HG02943 (cell line): ENCODE measurements around the gene PERM1.
"Not testable (repeated sequence)": the region's sequence is repeated elsewhere in the genome, so short reads cannot be mapped to it uniquely, and the experiment has no call there.

Source experiments
- ATAC-seq: cut with Tn5 transposase; IDR thresholded peaks from one replicate; pipeline ENCODE4 v1.9.1; 2021; ENCODE audit warnings: mild to moderate bottlenecking, low read depth, moderate library complexity; ENCODE audit not compliant: unreplicated experiment

Gene PERM1, protein sequence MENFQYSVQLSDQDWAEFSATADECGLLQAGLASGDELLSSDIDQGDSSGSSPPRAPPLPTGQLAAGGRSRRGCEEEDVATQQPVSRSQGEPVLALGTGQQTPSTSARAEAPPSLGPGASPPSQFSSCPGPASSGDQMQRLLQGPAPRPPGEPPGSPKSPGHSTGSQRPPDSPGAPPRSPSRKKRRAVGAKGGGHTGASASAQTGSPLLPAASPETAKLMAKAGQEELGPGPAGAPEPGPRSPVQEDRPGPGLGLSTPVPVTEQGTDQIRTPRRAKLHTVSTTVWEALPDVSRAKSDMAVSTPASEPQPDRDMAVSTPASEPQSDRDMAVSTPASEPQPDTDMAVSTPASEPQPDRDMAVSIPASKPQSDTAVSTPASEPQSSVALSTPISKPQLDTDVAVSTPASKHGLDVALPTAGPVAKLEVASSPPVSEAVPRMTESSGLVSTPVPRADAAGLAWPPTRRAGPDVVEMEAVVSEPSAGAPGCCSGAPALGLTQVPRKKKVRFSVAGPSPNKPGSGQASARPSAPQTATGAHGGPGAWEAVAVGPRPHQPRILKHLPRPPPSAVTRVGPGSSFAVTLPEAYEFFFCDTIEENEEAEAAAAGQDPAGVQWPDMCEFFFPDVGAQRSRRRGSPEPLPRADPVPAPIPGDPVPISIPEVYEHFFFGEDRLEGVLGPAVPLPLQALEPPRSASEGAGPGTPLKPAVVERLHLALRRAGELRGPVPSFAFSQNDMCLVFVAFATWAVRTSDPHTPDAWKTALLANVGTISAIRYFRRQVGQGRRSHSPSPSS

DNA sequence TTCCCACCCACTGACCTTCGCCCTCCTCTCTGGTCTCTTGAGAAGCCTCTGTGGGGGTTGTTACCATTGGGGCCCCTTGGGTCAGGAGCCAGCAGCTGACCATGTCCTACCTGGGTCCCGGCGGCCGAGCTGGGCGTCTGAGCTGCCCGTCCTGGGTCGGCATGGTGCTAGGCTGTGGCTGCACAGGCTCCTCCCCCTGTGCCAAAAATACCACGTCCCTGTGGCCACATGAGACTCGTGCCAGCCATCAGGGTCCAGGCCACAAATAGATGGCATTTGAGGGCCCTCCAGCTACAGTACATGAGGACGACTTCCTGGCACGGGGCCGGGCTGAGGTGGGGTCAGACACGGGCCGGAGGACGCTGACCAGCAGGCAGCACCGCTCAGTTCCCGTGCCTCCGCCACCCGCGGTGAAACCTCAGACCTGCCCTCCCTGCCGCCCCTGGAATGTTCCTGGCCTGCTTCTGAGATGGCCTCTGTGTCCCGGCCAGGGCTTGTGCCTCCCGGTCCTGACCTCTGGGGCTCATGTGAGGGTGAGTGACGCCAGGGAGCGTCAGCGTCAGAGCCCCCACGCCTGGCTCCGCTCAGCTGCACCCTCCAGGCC lies at the start of gene PERM1:
PERM1 (minus strand) TSS at position 139 of the 604 bp plus-strand sequence. CDS start 1,064 bp downstream, outside the sequence.
- ATAC-seq: no peak

DNA sequence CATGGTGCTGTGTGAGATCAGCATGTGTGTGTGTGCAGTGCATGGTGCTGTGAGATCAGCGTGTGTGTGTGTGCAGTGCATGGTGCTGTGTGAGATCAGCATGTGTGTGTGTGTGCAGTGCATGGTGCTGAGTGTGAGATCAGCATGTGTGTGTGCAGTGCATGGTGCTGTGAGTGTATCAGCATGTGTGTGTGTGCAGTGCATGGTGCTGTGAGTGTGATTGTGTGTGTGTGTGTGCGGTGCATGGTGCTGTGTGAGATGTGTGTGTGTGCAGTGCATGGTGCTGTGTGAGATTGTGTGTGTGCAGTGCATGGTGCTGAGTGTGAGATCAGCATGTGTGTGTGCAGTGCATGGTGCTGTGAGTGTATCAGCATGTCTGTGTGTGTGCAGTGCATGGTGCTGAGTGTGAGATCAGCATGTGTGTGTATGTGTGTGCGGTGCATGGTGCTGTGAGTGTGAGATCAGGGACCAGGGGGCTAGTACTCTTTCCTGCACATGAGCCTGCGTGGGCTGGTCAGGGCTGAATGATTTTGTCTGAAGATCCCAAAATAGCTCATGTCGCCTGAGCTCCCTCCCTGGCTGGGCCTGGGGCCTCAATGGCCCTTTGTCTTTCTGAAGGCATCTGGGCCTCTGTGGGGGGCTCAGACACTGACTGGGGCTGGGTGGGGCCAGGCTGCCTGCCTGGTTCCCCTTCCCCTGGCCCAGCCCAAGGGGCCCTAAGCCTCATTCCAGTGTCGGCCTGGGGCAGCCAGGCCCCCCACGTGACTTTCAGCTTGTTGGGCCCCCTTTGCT lies 49.2 kb upstream of the PERM1 start:
- ATAC-seq: not testable (repeated sequence)

DNA sequence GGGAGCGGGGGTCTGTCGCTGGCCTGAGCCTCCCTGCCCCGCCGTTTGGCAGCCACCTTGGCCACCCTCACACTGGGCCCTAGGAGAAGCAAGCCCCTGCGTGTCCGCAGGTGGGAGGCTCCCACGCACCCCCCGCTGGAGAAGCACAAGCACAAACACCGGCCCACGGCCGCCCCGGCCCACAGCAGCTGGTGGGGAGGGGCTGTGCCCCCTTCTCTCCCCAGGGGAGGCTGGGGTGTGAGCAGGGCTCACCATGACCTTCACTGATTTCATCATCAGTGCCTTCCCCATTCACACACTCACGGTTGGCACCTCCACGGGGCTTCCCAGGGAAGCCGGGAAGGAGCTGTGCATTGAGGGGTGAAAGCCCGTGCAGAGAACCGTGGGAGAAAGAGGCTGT lies 45.9 kb upstream of the PERM1 start:
- ATAC-seq: no peak

DNA sequence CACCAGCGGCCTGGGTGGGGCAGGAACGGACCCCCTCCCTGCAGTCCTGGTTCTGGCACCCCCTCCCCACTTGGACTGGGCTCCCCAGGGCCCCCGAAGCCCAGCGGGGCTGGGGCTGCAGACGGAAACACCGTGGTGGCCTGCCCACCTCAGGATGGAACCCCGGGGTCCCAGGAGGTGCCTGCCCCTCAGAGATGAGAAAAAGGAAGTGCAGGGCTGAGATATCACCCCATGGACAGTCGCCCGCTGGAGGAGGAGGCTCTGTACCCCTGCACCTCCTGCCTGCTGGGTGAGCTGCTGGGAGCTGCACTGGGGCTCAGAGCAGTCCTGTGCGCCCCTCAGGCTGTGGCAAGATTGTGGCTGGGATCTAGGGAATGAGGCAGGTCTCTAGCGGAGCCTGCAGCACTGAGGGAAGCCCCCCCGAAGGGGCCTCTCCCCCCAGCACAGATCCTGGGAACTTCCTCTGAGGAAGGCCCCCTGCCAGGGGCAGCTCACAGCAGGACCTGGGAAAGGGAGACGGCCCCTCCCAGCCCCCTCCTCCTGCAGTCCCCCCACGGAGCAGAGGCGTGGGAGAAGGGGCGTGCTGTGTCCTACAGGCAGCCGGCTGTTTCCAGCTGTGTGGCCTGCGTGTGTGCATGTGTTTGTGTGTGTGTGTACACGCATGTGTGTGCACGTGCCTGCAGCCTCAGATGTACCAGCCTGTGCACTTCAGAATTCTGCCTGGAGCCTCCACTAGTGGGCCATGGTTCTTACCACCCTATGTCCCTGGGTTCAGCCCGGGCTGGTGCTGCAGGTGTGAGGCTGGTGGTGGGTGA lies 44.9 kb upstream of the PERM1 start:
- no peak for ATAC-seq

DNA sequence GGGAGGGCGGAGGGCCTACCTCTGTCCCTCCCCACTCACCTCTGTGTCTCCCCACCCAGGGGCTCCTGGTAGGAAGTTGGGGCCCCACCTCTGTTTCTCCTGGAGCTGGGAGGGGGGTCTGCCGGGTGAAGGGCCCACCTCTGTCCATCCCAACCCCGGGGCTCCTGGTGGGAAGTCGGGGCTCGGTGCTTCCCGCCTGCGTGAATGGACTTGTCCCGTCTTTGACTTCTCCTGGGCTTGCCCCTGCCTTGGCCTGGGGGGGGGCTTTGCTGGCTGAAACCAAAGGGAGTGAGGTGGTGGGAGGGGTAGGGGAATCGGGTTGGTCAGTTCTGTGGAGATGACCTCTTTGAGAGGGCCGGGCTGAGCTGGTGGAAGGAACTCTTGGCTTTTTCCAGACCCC lies 43.8 kb upstream of the PERM1 start:
- no peak for ATAC-seq

DNA sequence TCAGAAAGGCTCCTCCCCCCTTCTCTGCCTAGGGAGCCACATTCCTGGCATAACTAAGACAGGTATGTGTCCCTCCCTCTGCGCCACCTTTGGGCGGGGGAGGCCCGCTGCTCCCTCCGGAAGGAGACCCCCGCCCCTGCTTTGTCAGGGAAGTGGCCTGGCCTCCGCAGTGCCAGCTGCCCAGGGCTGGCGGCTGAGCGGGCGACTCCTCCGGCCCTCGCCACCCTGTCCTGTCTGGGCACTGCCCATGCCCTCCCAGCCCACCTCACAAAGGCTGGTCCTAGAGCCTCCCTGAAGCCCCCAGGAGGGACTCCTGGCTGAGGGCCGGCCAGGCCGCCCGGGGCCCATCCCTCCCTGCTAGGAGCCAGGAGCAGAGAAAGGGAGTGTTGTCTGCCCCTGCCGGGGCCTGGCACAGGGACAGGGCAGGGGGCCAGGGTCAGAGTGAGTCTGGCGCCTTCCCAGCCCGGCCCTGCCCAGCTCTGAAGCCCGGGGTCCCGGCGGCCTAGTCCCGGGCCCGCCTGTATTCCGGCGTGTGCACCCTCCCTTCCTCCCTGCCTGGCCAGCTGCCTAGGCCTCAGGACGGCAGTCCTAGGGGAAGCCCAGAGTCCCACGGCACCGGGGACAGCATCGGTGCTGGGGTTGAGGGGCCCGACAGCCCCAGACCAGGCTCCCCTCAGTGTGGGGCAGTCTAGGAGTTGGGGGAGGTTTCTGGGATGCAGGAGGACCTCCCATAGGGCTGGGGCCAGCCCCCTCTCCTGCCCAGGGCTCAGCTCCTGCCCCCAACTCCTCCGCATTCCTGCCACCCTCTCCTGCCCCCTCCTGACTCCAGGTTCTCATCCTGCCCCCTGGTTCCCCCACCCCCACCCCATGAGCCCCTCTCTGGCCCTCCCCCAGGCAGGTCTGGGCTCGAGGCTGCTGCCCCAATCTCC lies 43.1 kb upstream of the PERM1 start:
- ATAC-seq: no peak

DNA sequence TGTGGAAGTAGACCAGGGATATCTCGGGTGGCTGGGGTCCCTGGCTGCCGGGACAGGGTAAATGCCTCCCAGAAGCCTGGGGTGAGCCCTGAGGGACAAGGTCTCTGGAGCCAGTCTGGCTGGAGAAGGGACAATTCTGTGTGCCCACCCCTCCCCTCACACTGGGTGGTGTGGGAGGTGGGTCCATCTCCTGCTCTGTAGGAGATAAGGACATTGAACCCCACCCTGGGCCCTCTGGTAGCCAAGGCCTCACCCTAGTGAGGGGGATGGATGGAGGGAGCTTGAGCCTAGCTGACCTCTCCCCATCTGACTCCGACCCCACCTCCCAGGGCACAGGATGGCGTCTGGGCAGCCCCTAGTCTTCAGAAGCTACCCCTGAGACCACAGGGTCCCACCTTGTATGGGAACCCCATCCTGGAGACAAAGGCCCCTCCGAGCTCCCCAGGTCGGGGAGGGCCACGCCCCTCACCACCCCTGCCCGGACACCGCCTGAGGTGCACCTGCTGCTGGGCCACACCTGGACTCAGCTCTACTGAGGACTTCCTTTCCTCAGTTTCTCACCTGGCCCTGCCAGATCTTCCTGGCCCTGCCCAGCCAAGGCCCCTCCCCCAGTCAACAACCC lies 42.4 kb upstream of the PERM1 start:
- no peak for ATAC-seq

DNA sequence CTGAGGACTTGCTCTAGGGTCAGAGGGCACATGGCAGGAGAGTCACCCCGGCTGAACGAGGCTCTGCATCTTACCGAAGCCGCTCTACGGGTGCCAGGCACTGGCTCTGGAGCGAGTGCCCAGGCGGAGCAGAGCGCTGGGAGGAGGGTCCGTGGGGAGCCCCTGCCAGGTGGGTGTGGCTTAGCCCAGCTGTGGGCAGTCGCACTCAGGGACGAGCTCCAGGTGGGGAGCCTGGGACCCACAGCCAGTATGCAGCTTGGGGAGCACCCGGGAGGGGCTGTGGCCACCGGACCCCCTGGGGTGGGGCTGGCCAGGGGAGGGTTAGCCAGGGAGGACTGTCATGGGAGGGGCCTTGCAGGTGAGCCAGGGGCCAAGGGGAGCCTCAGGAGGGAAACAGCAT lies 41.8 kb upstream of the PERM1 start:
- no peak for ATAC-seq

DNA sequence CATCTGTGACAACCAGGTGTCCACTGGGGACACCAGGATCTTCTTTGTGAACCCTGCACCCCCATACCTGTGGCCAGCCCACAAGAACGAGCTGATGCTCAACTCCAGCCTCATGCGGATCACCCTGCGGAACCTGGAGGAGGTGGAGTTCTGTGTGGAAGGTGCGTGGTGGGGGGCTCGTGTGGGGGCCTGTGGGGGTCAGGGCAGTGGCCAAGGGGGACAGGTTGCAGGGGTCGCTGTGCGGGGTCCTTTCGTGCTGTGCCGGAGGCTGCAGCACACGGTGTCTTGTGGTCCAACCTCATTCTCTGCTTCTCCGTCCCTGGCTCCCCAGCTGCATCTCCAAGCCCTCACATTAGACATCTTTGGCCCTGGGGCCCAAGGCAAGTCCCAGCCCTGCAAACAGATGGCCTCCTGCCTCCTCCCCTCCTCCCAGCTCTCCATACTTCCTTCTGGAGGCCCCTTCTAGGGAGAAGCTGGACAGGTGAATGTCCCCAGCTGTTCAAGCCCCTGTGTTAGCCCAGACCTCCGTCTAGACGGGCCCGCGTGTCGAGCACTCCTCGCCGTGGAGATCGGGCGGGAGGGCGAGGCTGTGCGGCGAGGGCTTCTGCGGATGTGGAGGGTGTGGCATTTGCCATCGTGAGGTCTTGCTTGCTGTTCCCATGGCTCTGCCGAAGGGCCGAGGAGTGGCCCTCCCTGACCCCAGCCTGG lies 40.6 kb upstream of the PERM1 start:
- no peak for ATAC-seq

DNA sequence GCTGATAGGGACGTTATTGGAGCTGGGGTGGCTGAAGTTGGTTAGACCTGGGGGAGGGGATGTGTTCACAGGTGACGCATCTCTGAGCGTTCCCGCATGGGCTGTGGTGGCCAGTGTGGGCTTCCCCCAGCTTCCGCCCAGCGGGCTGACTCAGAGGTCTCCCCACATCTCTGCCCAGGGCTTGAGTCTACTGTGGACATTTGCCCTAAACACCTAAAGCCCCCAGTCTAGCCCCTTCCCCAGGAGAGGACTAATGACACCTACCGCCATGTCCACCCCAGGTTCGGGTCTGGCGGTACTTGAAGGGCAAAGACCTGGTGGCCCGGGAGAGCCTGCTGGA lies 40.0 kb upstream of the PERM1 start:
- no peak for ATAC-seq

DNA sequence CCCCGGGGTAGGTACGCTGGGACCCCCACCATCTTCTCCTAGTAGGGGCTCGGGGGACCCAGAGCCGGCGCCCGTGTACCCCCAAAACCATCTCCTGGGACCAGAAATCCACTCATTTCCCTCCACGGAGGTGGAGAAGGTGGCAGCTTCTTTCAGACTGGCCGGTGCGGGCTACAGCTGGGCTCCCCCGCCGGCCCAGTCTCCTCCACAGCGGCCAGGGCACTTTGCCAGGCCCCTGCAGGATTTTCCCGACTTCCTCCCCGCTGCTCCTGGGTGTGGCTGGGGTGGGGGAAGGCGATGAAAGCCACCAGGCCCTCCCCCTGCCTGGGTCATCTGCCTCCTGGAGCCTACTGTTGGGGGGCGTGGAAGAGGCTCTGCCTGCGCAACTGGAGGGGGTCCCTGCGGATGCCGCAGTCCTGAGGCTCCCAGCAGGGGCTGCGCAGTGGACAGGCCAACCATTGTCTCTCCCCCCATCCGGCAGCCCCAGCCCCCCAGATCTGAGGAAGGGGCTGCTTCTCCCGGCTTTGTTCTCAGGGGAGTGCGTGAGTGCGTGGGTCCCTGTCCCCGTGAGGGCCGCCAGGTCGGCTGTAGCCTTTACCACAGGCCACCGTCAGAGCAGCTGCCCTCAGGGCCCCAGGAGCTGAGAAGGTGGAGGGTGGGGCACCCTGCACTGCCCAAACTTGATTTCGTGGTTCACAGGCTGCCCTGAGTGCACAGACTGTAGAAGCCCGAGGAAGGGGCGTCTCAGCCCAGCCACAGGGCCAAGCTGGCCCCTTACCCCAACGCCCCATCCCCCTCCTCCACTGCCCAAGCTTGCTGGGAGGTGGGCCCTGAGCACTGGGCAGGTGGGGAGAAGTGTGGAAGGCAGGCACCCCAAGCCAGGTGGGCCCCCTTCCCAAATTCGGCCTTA lies 39.4 kb upstream of the PERM1 start:
- ATAC-seq: no peak

DNA sequence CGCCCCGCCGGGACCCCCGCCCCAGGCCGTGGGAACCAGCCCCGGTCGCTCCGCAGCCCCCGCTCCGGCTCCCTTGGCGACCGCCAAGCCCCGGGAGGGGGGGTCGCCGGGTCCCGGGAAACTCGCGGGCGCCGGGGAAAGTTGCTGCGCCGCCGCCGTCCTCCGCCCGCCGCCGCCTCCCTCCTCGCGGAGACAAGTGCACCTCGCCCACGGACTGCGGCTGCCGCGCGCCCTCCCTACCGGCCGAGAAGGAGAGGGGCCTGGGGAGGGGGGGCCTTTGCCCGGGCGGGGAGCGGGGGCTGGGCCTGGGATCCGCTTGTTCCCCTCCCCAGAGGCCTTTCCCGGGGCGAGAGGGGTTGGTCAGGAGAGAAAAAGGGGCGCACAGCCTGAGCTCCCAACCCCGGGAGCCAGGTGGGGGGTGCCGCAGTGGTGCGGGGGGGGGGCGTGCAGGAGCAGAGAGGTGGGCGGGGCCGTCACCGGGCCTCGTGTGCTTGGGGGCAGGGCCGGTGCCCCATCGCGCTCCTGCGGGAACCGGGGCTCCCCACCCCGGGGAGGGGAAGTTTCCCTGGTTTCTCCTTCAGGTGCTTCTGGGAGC lies 38.6 kb upstream of the PERM1 start:
- ATAC-seq: peak; percentile 13

DNA sequence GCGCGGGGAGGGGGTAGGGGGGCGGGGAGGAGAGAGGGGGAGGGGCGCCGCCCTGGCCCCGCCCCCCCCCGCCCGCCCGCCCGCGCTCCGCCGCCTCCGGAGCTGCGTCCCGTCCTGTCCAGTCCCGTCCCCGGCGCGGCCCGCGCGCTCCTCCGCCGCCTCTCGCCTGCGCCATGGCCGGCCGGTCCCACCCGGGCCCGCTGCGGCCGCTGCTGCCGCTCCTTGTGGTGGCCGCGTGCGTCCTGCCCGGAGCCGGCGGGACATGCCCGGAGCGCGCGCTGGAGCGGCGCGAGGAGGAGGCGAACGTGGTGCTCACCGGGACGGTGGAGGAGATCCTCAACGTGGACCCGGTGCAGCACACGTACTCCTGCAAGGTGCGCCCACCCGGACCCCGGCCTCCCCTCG lies 38.1 kb upstream of the PERM1 start, which contains the start of gene AGRN:
AGRN (plus strand) TSS at position 121 of the 405 bp plus-strand sequence; CDS start at position 174, 53 bp downstream.
- peak; percentile 31 for ATAC-seq

DNA sequence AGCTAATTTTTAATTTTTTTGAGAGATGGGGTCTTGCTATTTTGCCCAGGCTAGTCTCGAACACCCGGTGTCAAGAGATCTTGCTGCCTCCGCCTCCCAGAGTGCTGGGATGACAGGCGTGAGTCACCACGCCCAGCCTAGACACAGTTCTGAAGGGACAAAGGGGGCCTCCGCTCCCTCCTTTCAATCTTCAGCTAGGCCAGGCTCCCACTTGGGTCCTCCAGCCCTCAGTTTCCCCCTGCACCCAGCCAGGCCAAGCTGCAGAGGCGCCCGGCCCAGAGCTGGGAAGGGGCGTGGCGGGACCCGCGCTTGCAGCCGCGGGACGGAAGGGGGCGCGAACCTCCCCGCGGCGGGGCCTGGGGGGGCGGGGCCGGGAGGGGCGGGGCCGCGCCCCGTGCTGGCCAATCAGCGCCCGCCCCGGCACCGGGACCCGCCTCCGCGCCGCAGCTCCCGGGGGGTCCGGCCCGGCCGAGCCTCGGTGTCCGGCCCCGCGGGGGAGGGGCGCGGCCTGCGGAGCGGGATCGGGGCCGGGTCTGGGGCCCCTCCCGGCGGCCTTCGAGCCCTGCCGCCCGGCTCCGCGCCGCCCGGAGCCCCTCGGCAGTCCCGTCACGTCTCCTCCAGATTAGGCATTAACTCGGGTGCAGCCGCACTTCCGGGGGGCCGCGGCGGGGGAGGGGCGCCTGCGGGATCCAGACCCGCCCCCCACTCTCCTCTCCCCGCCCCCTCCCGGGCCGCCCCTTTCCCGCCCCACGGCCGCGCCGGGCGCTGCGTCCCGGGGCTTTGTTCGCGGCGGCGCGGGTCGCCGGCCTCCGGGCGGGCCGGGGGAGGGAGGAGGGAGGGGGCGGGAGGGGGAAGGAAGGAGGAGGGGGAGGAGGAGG lies 37.5 kb upstream of the PERM1 start:
- ATAC-seq: peak; percentile 50

DNA sequence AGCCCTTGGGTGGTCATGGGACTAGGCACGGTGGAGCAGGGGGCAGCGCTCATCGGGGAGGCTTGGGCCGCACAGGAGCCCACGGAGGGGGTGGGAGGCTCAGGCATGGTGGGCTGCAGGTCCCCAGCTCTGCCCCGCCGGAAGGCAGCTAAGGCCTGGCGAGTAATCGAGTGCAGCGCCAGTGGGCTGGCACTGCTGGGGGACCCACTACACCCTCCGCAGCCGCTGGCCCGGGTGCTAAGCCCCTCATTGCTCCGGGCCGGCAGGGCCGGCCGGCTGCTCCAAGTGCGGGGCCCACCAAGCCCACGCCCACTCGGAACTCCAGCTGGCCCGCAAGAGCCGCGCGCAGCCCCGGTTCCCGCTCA lies 36.4 kb upstream of the PERM1 start:
- not testable (repeated sequence) for ATAC-seq
